ENCODE data around the gene RAET1E.

GRCh38 chr6:149861603-149862423 lies 36.1 kb downstream of the RAET1E start:
- TF ChIP-seq CTCF (IDR thresholded peaks at IDR 0.05; ENCODE audit: extremely low read depth in 1 of 2, insufficient read depth in 1 of 2, low read depth in 1 of 2, low read length in 2 of 2), result no peak
- no peak for TF ChIP-seq EZH2 (IDR thresholded peaks at IDR 0.05; ENCODE audit: borderline replicate concordance, low read depth, low read length, severe bottlenecking)
- TF ChIP-seq POLR2AphosphoS5 (IDR thresholded peaks at IDR 0.05; ENCODE audit: insufficient read depth, low read depth, low read length), result no peak
- TF ChIP-seq JUN (IDR thresholded peaks at IDR 0.05; ENCODE audit: borderline replicate concordance, insufficient read depth, insufficient read length, low read depth), result no peak
- TF ChIP-seq POLR2A (IDR thresholded peaks at IDR 0.05; ENCODE audit: low read depth, low read length), result no peak
- no peak for TF ChIP-seq MAX (IDR thresholded peaks at IDR 0.05; ENCODE audit: insufficient read depth, insufficient read length)
- TF ChIP-seq GATA2 (IDR thresholded peaks at IDR 0.05; ENCODE audit: insufficient read depth, insufficient read length, low read depth, low read length), result no peak
